SK-N-MC (cell line): ENCODE results near the gene ACCS.

Source experiments
- EZH2 ChIP-seq: fragments of 200-600 bp; sonication (generic); IDR thresholded peaks from one replicate; pipeline ENCODE4 v1.6.1; 2017; ENCODE audit warnings: antibody characterized with exemption
- FOXP2 ChIP-seq: optimal IDR thresholded peaks from 2 replicates; pipeline ENCODE3; 2011; ENCODE audit warnings: mild to moderate bottlenecking, moderate library complexity; ENCODE audit not compliant: insufficient read depth; ENCODE audit errors: extremely low read length, control extremely low read depth
- POLR2AphosphoS5 ChIP-seq: IDR thresholded peaks from 2 replicates; pipeline ENCODE4 v1.6.1; 2012; ENCODE audit warnings: mild to moderate bottlenecking, low read depth, low read length, borderline replicate concordance

GRCh38 chr11:44110231-44110679, 44.2 kb downstream of the ACCS start:
- TF ChIP-seq EZH2 = no peak
- no peak for TF ChIP-seq POLR2AphosphoS5
- no peak for TF ChIP-seq FOXP2
